ENCODE data around the gene ZNF662.

- TF ChIP-seq CTCF (IDR thresholded peaks at IDR 0.05) (no peak), EP300 (IDR thresholded peaks at IDR 0.05) (no peak), POLR2A (IDR thresholded peaks at IDR 0.05) (no peak)
Measured at GRCh38 chr3:42904076-42904475, 1.9 kb upstream of the ZNF662 start.
